HG02938 (cell line): ENCODE data around the gene ZNF583.

Experiments used
- ATAC-seq: cut with Tn5 transposase; IDR thresholded peaks from one replicate; pipeline ENCODE4 v1.9.1; 2021; ENCODE audit warnings: mild to moderate bottlenecking, moderate library complexity; ENCODE audit not compliant: unreplicated experiment

ZNF583 gene

GRCh38 chr19:56403764-56404704 is at the start of gene ZNF583:
Gene ZNF583 (plus strand): TSS chr19:56404332. CDS start chr19:56407115, 2,783 bp downstream.
- ATAC-seq: peak; percentile 79

GRCh38 chr19:56355517-56355916 is 48.6 kb upstream of the ZNF583 start:
- no peak for ATAC-seq

- ATAC-seq: no peak
Observed at GRCh38 chr19:56356944-56357343, 47.2 kb upstream of the ZNF583 start.

- ATAC-seq: no peak
Observed at GRCh38 chr19:56360841-56361240, 43.3 kb upstream of the ZNF583 start.

- ATAC-seq: peak; percentile 61
Observed at GRCh38 chr19:56367829-56368711, 36.1 kb upstream of the ZNF583 start.

GRCh38 chr19:56369886-56370676 is 34.1 kb upstream of the ZNF583 start:
- ATAC-seq: no peak

- ATAC-seq: no peak
Observed at GRCh38 chr19:56372281-56372680, 31.9 kb upstream of the ZNF583 start.

GRCh38 chr19:56377105-56377924 is 26.8 kb upstream of the ZNF583 start:
- no peak for ATAC-seq

GRCh38 chr19:56383826-56384605 is 20.1 kb upstream of the ZNF583 start:
- no peak for ATAC-seq

- peak; percentile 89 for ATAC-seq
Observed at GRCh38 chr19:56393119-56394012, 10.8 kb upstream of the ZNF583 start, which contains the start of gene ZNF582. Gene ZNF582 (minus strand): TSS chr19:56393534. CDS start chr19:56391752, 1,782 bp downstream.

- no peak for ATAC-seq
Observed at GRCh38 chr19:56398809-56399208, 5.3 kb upstream of the ZNF583 start.

- ATAC-seq: no peak
Observed at GRCh38 chr19:56400485-56400884, 3.6 kb upstream of the ZNF583 start.

- no peak for ATAC-seq
Observed at GRCh38 chr19:56403261-56403660, 871 bp upstream of the ZNF583 start.

- ATAC-seq: no peak
Observed at GRCh38 chr19:56404705-56405056, 549 bp downstream of the ZNF583 start.

GRCh38 chr19:56405062-56405461 is 930 bp downstream of the ZNF583 start:
- no peak for ATAC-seq

GRCh38 chr19:56423276-56423984 is 19.3 kb downstream of the ZNF583 start:
- no peak for ATAC-seq

- ATAC-seq: no peak
Observed at GRCh38 chr19:56423985-56424353, 19.8 kb downstream of the ZNF583 start.
